Neural progenitor cell (in vitro differentiated cells): ENCODE results near the gene PFDN4.

Source experiments
- EZH2phosphoT487 ChIP-seq: fragments of 200-600 bp; sonication (generic); IDR thresholded peaks from 2 replicates; pipeline ENCODE4 v1.6.1; 2017; ENCODE audit warnings: antibody characterized with exemption
- TF ChIP-seq, protein P1 (sequence below): fragments of 200-600 bp; sonication (generic); IDR thresholded peaks from 2 replicates; pipeline ENCODE4 v1.5.1; 2017; ENCODE audit warnings: antibody characterized with exemption, mild to moderate bottlenecking

DNA sequence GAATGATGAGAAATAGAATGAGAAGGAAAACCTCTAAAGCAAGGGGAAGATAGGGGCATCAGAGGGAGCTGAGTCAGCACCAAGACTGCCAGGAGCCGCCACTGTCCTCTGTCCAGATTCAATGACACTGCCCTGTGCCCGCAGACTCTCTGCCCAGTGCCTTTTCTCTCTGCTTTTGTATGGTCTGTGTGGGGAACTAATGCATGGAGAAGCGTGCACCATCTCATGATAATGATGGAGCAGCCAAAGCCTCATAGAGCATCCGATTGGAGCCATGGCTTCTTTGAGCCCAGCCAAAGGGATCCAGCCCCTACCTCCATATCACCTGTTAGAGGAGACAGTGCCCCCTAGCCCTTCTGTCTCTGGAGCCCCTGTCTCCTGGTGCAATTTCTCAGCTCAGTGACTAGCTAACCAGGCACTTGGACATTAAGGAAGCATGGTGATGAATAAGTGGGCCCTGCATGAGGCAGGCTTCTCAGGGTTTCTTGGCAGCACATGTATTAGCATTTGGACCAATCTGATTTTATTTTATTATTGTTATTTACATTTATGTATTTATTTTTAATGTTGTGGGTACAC, 6.5 kb upstream of the PFDN4 start:
- no peak for TF ChIP-seq EZH2phosphoT487
- TF ChIP-seq, protein P1, sequence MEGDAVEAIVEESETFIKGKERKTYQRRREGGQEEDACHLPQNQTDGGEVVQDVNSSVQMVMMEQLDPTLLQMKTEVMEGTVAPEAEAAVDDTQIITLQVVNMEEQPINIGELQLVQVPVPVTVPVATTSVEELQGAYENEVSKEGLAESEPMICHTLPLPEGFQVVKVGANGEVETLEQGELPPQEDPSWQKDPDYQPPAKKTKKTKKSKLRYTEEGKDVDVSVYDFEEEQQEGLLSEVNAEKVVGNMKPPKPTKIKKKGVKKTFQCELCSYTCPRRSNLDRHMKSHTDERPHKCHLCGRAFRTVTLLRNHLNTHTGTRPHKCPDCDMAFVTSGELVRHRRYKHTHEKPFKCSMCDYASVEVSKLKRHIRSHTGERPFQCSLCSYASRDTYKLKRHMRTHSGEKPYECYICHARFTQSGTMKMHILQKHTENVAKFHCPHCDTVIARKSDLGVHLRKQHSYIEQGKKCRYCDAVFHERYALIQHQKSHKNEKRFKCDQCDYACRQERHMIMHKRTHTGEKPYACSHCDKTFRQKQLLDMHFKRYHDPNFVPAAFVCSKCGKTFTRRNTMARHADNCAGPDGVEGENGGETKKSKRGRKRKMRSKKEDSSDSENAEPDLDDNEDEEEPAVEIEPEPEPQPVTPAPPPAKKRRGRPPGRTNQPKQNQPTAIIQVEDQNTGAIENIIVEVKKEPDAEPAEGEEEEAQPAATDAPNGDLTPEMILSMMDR: no peak
